Gastrocnemius medialis (tissue), 4 donors: ENCODE measurements around the gene FGFBP3. TPM values are rescaled to one million over a fixed set of nuclear protein-coding genes. Genes with fewer than 3 reads are reported as not detected.

Experiments used
- ATAC-seq, 2 donors: fragments of 150-250 bp; one replicate each; pipeline ENCODE4 v1.9.1; 2016
- DNase-seq, 2 donors: peaks; one replicate each; pipeline ENCODE4 v3.0.0-alpha.2; 2019
- H3K27ac ChIP-seq, 4 donors: fragments of 200-600 bp; sonication (generic); 1 replicate in 1 of 4; 2 replicates in 3 of 4; pipeline ENCODE4 v1.5.1; 2016 to 2018; ENCODE audit warnings: mild to moderate bottlenecking in 2 of 4, moderate library complexity in 1 of 4
- H3K27me3 ChIP-seq, 3 donors: fragments of 200-600 bp; sonication (generic) in 2 of 3; 1 replicate in 1 of 3; 2 replicates in 2 of 3; pipeline versions ENCODE4 v1.5.1 to v1.6.0; 2016 to 2019; ENCODE audit warnings: mild to moderate bottlenecking in 1 of 3, moderate library complexity in 1 of 3
- H3K36me3 ChIP-seq, 2 donors: fragments of 200-600 bp; sonication (generic) in 1 of 2; one replicate each; pipeline ENCODE4 v1.5.1; 2017 to 2018
- H3K4me1 ChIP-seq, 2 donors: fragments of 200-600 bp; sonication (generic) in 1 of 2; one replicate each; pipeline ENCODE4 v1.5.1; 2016 to 2017; ENCODE audit warnings: mild to moderate bottlenecking in 2 of 2
- H3K4me3 ChIP-seq, 4 donors: fragments of 200-600 bp; sonication (generic) in 3 of 4; 1 replicate in 1 of 4; 2 replicates in 3 of 4; pipeline ENCODE4 v1.5.1; 2016 to 2019; ENCODE audit warnings: mild to moderate bottlenecking in 2 of 4
- H3K9me3 ChIP-seq, 3 donors: fragments of 200-600 bp; sonication (generic) in 2 of 3; 1 replicate in 1 of 3; 2 replicates in 2 of 3; pipeline ENCODE4 v1.5.1; 2016 to 2019
- POLR2A ChIP-seq, 2 donors: fragments of 450-650 bp; IDR thresholded peaks; one replicate each; pipeline ENCODE4 v1.6.1; 2017; ENCODE audit warnings: antibody characterized with exemption in 2 of 2, mild to moderate bottlenecking in 2 of 2, moderate library complexity in 2 of 2
- in situ Hi-C, 4 donors: fragments of 200-750 bp; cut with MboI; loops; one replicate each; pipeline versions ENCODE4 v1.15.0 to v1.8.0; 2017; ENCODE audit warnings: low sequenced_read_pairs in 4 of 4
- intact Hi-C: fragments of 100-400 bp; cut with DNase I; formaldehyde crosslinking; loops from one replicate; pipeline ENCODE4 v1.15.1; 2023; ENCODE audit warnings: low total_unique reads
- total RNA-seq, 4 donors: library from RNA; depleted of rRNA; stranded (reverse); fragments of >200 nt; gene quantifications; one replicate each; pipeline versions ENCODE4 v1.1.0 to v1.2.3, GENCODE V29; 2016
- TF ChIP-seq, protein P1 (sequence below), 5 experiments: fragments of 450-650 bp in 3 of 5; fragments of 200-600 bp in 2 of 5; sonication (generic) in 2 of 5; IDR thresholded peaks in 4 of 5; conservative IDR thresholded peaks in 1 of 5; 1 replicate in 4 of 5; 2 replicates in 1 of 5; pipeline ENCODE4 v1.5.1; 2016 to 2019; ENCODE audit warnings: antibody characterized with exemption in 5 of 5, mild to moderate bottlenecking in 3 of 5, moderate library complexity in 3 of 5

FGFBP3 gene
- total RNA-seq, 4 donors from 2014 or later, result 0.33 to 2.0 (median 0.58) TPM; not detected in 1

DNA sequence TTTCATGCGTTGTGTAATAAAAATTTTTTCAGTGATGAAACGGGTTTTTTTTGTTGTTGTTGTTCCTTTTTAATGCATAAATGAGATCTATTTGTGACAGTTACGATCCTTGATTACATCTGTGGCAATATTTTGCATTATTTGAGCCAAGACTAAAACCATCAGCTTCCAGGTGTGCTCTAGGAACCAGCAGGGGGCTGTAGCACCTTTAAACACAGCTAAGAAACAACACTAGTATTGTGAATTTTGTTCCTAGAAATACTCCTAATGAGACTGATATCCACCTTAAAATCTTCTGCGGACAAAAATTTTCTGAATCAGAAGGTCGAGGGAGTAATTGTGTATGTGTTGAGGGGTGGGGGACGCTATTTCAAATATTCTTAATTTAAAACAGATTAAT lies 52.6 kb downstream of the FGFBP3 start:
- Histone ChIP-seq H3K4me1 (no peaks in the 10 kb centered on the region), H3K27me3 (no peaks in the 10 kb centered on the region), H3K27ac (no peak overlapping the region), H3K9me3 (no peaks in the 10 kb centered on the region), H3K4me3 (no peak overlapping the region), H3K36me3 (peaks cover 6 to 100% of the 10 kb centered on the region in 2 donors)
- intact Hi-C loops, result no loop called here
- ATAC-seq, result no peak
- in situ Hi-C loops, result no loop called here
- DNase-seq, result no peak
- TF ChIP-seq, protein P1, sequence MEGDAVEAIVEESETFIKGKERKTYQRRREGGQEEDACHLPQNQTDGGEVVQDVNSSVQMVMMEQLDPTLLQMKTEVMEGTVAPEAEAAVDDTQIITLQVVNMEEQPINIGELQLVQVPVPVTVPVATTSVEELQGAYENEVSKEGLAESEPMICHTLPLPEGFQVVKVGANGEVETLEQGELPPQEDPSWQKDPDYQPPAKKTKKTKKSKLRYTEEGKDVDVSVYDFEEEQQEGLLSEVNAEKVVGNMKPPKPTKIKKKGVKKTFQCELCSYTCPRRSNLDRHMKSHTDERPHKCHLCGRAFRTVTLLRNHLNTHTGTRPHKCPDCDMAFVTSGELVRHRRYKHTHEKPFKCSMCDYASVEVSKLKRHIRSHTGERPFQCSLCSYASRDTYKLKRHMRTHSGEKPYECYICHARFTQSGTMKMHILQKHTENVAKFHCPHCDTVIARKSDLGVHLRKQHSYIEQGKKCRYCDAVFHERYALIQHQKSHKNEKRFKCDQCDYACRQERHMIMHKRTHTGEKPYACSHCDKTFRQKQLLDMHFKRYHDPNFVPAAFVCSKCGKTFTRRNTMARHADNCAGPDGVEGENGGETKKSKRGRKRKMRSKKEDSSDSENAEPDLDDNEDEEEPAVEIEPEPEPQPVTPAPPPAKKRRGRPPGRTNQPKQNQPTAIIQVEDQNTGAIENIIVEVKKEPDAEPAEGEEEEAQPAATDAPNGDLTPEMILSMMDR (IDR thresholded peaks at IDR 0.05 in 4 of 5, conservative IDR thresholded peaks at IDR 0.05 in 1 of 5), result peak in 1 of 5 experiments; percentile 10
- no peak for TF ChIP-seq POLR2A (IDR thresholded peaks at IDR 0.05)

Other genes with a start within 250 kb of the FGFBP3 start
- 10 to 100 TPM; 26.2 to 40.3 (median 29.5) TPM for gene TNKS2, start 111.1 kb downstream of the FGFBP3 start, total RNA-seq
- 10 to 100 TPM; 10.5 to 23.7 (median 11.3) TPM for gene BTAF1, start 14.3 kb upstream of the FGFBP3 start, total RNA-seq